ENCODE measurements around the gene PCBD1.
"Not testable (repeated sequence)": the region's sequence is repeated elsewhere in the genome, so short reads cannot be mapped to it uniquely, and the experiment has no call there.

Gene PCBD1

GRCh38 chr10:70926226-70927000, 38.0 kb upstream of the PCBD1 start:
- Mint-ChIP-seq H3K27me3 (peaks cover 12 to 25% of the 10 kb centered on the region in 2 donors), H3K36me3 (ENCODE audit: insufficient read depth) (no peaks in the 10 kb centered on the region), H3K27ac (peak overlapping the region in 1 of 2 donors; percentile 27), H3K9me3 (no peaks in the 10 kb centered on the region), H3K4me1 (ENCODE audit: low read depth in 2 of 2) (peaks cover 0 to 5% of the 10 kb centered on the region in 2 donors), H3K4me3 (no peak overlapping the region)
- ATAC-seq (replicated peaks): no peak
- DNase-seq: no peak

DNA sequence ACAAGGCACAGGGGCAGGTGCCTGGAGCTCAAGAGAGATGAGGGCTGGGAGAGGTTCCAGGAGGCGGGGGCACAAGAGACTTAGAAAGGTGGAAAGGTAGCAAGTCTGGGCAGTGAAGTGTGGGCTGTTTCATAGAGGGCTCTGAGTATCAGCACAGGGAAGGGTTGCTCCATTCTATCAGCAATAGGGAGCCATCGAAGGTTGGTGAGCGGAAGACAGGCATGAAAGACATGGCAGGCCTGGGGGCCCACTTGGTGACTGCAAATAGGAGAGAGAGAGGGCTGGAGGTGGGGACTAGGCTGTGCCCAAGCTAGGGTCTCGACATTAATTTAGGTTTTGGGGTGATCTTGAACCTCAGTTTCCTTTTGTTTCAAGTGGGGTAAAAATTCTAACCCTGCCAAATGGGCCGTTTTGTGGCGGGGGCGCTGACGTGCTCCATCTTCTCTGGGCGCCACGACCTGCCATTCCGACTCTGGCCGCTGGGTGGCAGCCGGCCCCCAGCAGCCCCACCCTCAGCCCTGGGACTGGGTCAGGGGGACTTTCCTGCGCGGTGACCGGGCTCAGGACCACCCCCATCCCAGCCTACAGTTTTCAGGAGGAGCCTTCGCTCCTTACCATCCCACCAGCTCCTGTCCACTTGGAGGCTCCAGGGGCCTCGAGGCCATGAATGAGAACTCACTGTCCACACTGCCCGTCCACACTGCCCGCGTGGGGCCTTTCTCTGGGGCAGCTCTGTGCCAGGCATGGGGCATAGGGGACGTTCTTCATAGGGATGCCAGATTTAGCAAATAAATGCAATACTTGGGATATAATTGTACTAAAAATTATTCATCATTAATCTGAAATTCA, 37.2 kb upstream of the PCBD1 start:
- ATAC-seq (replicated peaks): peak; percentile 64
- Mint-ChIP-seq H3K9me3 (no peaks in the 10 kb centered on the region), H3K4me1 (ENCODE audit: low read depth in 2 of 2) (peaks cover 0 to 5% of the 10 kb centered on the region in 2 donors), H3K27ac (peak overlapping the region in 1 of 2 donors; percentile 68), H3K27me3 (peaks cover 12 to 29% of the 10 kb centered on the region in 2 donors), H3K4me3 (no peak overlapping the region), H3K36me3 (ENCODE audit: insufficient read depth) (no peaks in the 10 kb centered on the region)
- peak; percentile 42 to 60 (median 54) for DNase-seq

GRCh38 chr10:70923696-70924095, 35.3 kb upstream of the PCBD1 start:
- Mint-ChIP-seq H3K27me3 (peaks cover 20 to 46% of the 10 kb centered on the region in 2 donors), H3K36me3 (ENCODE audit: insufficient read depth) (no peaks in the 10 kb centered on the region), H3K4me3 (no peak overlapping the region), H3K27ac (no peak overlapping the region), H3K4me1 (ENCODE audit: low read depth in 2 of 2) (peaks cover 0 to 5% of the 10 kb centered on the region in 2 donors), H3K9me3 (no peaks in the 10 kb centered on the region)
- no peak for ATAC-seq (replicated peaks)
- no peak for DNase-seq

DNA sequence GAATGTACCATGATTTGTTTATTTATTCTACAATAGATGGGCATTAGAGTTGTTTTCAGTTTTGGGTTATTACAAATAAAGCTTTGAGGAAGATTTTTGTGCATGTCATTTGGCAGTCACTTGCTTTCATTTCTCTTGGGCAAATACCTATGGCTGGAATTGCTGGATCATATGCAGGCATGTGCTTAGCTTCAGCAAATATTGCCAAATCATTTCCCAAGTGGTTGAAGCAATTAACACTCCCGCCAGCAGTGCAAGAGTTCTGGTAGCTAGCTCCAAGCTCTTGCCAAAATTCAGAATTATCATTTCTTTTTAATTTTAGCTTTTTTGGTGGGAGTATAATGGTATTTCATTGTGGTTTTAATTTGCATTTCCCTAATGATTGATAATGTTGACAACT, 32.9 kb upstream of the PCBD1 start:
- H3K4me1 Mint-ChIP-seq (ENCODE audit: low read depth in 2 of 2): peaks cover 0 to 5% of the 10 kb centered on the region in 2 donors
- H3K27me3 Mint-ChIP-seq: peaks cover 27 to 59% of the 10 kb centered on the region in 2 donors
- no peak for ATAC-seq (replicated peaks)
- DNase-seq: no peak
- H3K4me3 Mint-ChIP-seq: no peak overlapping the region
- no peaks in the 10 kb centered on the region for H3K9me3 Mint-ChIP-seq
- H3K27ac Mint-ChIP-seq: no peak overlapping the region
- H3K36me3 Mint-ChIP-seq (ENCODE audit: insufficient read depth): no peaks in the 10 kb centered on the region

DNA sequence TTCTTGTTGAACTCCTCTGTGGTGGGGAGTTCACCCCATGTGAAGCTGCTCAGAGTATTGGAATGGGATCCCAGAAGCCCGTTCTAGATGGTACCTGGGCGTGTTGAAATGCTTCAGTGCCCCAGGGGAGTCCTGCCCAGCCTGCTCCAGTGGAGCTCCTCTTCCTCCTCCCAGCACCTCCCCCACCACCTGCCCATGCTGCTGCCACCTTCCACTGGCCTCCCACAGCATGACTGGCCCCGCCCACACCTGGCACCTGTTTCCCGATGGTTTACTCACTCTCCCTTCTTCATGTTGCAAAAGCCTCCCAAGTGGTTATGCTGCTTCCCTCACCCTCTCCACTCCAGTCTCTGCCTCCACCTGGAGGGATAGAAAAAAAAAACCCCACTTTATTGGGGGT, 32.2 kb upstream of the PCBD1 start:
- Mint-ChIP-seq H3K9me3 (no peaks in the 10 kb centered on the region), H3K4me1 (ENCODE audit: low read depth in 2 of 2) (peaks cover 0 to 5% of the 10 kb centered on the region in 2 donors), H3K27me3 (peaks cover 27 to 67% of the 10 kb centered on the region in 2 donors), H3K27ac (no peak overlapping the region), H3K36me3 (ENCODE audit: insufficient read depth) (no peaks in the 10 kb centered on the region), H3K4me3 (no peak overlapping the region)
- ATAC-seq (replicated peaks) (no peak), DNase-seq (no peak)

DNA sequence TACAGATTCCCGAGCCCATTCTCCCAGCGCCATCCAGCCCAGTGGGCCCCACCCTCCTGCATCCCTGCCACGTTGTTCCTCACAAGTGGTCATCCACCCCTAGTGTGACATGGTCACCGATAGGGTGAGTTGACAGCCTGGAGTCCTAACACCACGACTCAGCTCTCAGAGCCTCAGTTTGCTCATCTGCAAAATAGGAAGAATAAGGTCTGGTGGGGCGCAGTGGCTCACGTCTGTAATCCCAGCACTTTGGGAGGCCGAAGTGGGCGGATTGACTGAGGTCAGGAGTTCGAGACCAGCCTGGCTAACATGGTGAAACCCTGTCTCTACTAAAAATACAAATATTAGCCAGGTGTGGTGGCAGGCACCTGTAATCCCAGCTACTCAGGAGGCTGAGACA, 31.5 kb upstream of the PCBD1 start:
- not testable (repeated sequence) for H3K27ac Mint-ChIP-seq; H3K9me3 Mint-ChIP-seq; H3K36me3 Mint-ChIP-seq (ENCODE audit: insufficient read depth); DNase-seq; ATAC-seq (replicated peaks); H3K4me1 Mint-ChIP-seq (ENCODE audit: low read depth in 2 of 2); H3K4me3 Mint-ChIP-seq
- peaks cover 28 to 73% of the 10 kb centered on the region in 2 donors for H3K27me3 Mint-ChIP-seq

DNA sequence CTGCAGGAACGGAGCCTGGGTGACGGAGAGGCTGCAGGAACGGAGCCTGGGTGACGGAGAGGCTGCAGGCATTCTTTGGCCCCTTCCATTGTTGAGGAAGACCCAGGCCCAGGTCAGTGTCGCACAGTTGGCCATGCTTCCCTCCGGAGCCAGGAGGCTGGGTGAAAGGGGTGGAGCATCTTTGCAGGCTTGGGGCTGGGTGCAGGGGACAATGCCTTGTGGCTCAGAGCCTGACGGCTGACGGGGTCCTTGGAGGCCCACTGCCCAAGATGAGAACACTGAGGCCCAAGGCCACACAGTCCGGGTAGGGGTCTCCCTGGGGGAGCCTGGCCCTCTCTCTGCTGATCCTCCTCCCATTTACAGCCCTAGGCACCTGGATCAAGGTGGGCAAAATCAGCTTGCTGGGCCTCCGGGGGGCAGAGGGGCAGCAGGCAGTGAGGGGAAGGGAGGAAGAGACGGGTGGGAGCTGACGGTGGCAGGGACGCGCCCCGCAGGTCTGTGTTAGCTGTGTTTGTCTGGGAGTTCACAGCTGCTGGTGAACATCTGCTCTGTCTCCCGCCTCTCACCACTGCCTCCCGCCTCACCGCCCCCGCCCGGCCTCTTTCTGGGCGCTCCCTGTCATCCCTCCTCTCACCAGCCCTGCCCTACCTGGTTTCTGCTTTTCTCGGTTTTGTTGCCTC, 30.6 kb upstream of the PCBD1 start:
- ATAC-seq (replicated peaks) (no peak), DNase-seq (no peak)
- Mint-ChIP-seq H3K4me1 (ENCODE audit: low read depth in 2 of 2) (no peaks in the 10 kb centered on the region), H3K9me3 (no peaks in the 10 kb centered on the region), H3K36me3 (ENCODE audit: insufficient read depth) (no peaks in the 10 kb centered on the region), H3K27ac (no peak overlapping the region), H3K4me3 (no peak overlapping the region), H3K27me3 (peaks cover 37 to 81% of the 10 kb centered on the region in 2 donors)

DNA sequence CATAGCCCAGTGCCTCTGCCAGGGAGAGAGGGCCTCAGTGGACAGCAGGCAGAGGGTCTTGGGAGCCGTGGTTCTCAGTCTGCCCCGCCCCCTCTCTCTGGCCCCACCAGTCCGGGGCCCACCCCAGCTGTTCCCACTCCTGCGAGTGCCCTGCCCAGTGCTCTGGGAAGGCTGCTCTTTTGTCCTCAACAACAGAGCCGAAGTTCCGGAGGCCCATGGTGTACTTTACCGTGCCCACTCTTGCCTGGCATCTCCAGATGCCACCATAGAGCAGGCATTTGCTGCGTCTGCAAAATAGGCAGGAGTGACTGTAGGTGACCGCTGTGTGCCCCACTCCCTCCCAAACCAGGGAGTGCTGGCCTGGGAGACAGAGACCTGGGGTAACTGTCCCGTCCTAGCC, 29.3 kb upstream of the PCBD1 start:
- no peaks in the 10 kb centered on the region for H3K9me3 Mint-ChIP-seq
- ATAC-seq (replicated peaks) (no peak), DNase-seq (no peak)
- H3K36me3 Mint-ChIP-seq (ENCODE audit: insufficient read depth): no peaks in the 10 kb centered on the region
- H3K4me3 Mint-ChIP-seq: no peak overlapping the region
- peaks cover 33 to 85% of the 10 kb centered on the region in 2 donors for H3K27me3 Mint-ChIP-seq
- H3K4me1 Mint-ChIP-seq (ENCODE audit: low read depth in 2 of 2): no peaks in the 10 kb centered on the region
- H3K27ac Mint-ChIP-seq: no peak overlapping the region

- H3K27ac Mint-ChIP-seq: no peak overlapping the region
- DNase-seq (no peak), ATAC-seq (replicated peaks) (no peak)
- H3K9me3 Mint-ChIP-seq: no peaks in the 10 kb centered on the region
- peaks cover 1% of the 10 kb centered on the region for H3K36me3 Mint-ChIP-seq (ENCODE audit: insufficient read depth)
- H3K4me1 Mint-ChIP-seq (ENCODE audit: low read depth in 2 of 2): no peaks in the 10 kb centered on the region
- no peak overlapping the region for H3K4me3 Mint-ChIP-seq
- H3K27me3 Mint-ChIP-seq: peaks cover 32 to 87% of the 10 kb centered on the region in 2 donors
Measured at GRCh38 chr10:70917226-70917625, 28.9 kb upstream of the PCBD1 start.

- ATAC-seq (replicated peaks) (no peak), DNase-seq (no peak)
- no peaks in the 10 kb centered on the region for H3K4me1 Mint-ChIP-seq (ENCODE audit: low read depth in 2 of 2)
- H3K9me3 Mint-ChIP-seq: no peaks in the 10 kb centered on the region
- no peak overlapping the region for H3K4me3 Mint-ChIP-seq
- peaks cover 25 to 84% of the 10 kb centered on the region in 2 donors for H3K27me3 Mint-ChIP-seq
- no peak overlapping the region for H3K27ac Mint-ChIP-seq
- peaks cover 4% of the 10 kb centered on the region for H3K36me3 Mint-ChIP-seq (ENCODE audit: insufficient read depth)
Measured at GRCh38 chr10:70916241-70916640, 27.9 kb upstream of the PCBD1 start.

GRCh38 chr10:70915806-70916205, 27.4 kb upstream of the PCBD1 start:
- peak overlapping the region in 1 of 2 donors; percentile 30 for H3K27ac Mint-ChIP-seq
- H3K4me3 Mint-ChIP-seq: no peak overlapping the region
- H3K9me3 Mint-ChIP-seq: no peaks in the 10 kb centered on the region
- peaks cover 4% of the 10 kb centered on the region for H3K36me3 Mint-ChIP-seq (ENCODE audit: insufficient read depth)
- H3K4me1 Mint-ChIP-seq (ENCODE audit: low read depth in 2 of 2): no peaks in the 10 kb centered on the region
- DNase-seq (no peak), ATAC-seq (replicated peaks) (no peak)
- H3K27me3 Mint-ChIP-seq: peaks cover 25 to 79% of the 10 kb centered on the region in 2 donors

GRCh38 chr10:70915206-70915605, 26.8 kb upstream of the PCBD1 start:
- no peak for ATAC-seq (replicated peaks)
- DNase-seq: no peak
- peaks cover 25 to 74% of the 10 kb centered on the region in 2 donors for H3K27me3 Mint-ChIP-seq
- H3K27ac Mint-ChIP-seq: peak overlapping the region in 1 of 2 donors; percentile 30
- peaks cover 4% of the 10 kb centered on the region for H3K36me3 Mint-ChIP-seq (ENCODE audit: insufficient read depth)
- H3K4me1 Mint-ChIP-seq (ENCODE audit: low read depth in 2 of 2): no peaks in the 10 kb centered on the region
- no peaks in the 10 kb centered on the region for H3K9me3 Mint-ChIP-seq
- H3K4me3 Mint-ChIP-seq: no peak overlapping the region

- Mint-ChIP-seq H3K27ac (no peak overlapping the region), H3K9me3 (no peaks in the 10 kb centered on the region), H3K4me1 (ENCODE audit: low read depth in 2 of 2) (no peaks in the 10 kb centered on the region), H3K27me3 (peaks cover 20 to 74% of the 10 kb centered on the region in 2 donors), H3K36me3 (ENCODE audit: insufficient read depth) (peaks cover 4% of the 10 kb centered on the region), H3K4me3 (no peak overlapping the region)
- ATAC-seq (replicated peaks) (no peak), DNase-seq (no peak)
Measured at GRCh38 chr10:70914316-70914864, 26.0 kb upstream of the PCBD1 start.
